GM12878 (cell line): ENCODE results near the gene EPB41L1. TPM values are rescaled to one million over a fixed set of nuclear protein-coding genes. Genes with fewer than 3 reads are reported as not detected.
A peak's percentile ranks its signal among the peaks of the same experiment; 100 is the strongest.

Source experiments
- BCL11A ChIP-seq: IDR thresholded peaks from 2 replicates; pipeline ENCODE4 v1.6.1; 2011; ENCODE audit warnings: low read depth, low read length
- BHLHE40 ChIP-seq, 2 experiments: fragments of 450-650 bp in 1 of 2; IDR thresholded peaks; 2 replicates each; pipeline ENCODE4 v1.6.1; 2011 to 2017; ENCODE audit warnings: low read depth in 2 of 2, borderline replicate concordance in 1 of 2, improper control_type of control experiment in 1 of 2, low read length in 1 of 2, mild to moderate bottlenecking in 1 of 2
- CREM ChIP-seq: IDR thresholded peaks from 2 replicates; pipeline ENCODE4 v1.6.1; 2014; ENCODE audit warnings: antibody characterized with exemption, low read depth
- DPF2 ChIP-seq: fragments of 450-650 bp; IDR thresholded peaks from 2 replicates; pipeline ENCODE4 v1.6.1; 2017; ENCODE audit warnings: mild to moderate bottlenecking
- EED ChIP-seq: sonication (generic); IDR thresholded peaks from 2 replicates; pipeline ENCODE4 v1.6.1; 2016; ENCODE audit warnings: antibody characterized with exemption, low read depth
- FOXK2 ChIP-seq: fragments of 450-650 bp; IDR thresholded peaks from 2 replicates; pipeline ENCODE4 v1.6.1; 2017; ENCODE audit warnings: mild to moderate bottlenecking, moderate library complexity
- HDAC2 ChIP-seq: fragments of 200-600 bp; sonication (generic); IDR thresholded peaks from 2 replicates; pipeline ENCODE4 v1.6.1; 2017
- MYC ChIP-seq: IDR thresholded peaks from 2 replicates; pipeline ENCODE4 v1.6.1; 2011; ENCODE audit warnings: mild to moderate bottlenecking, low read length, moderate library complexity, inconsistent platforms; ENCODE audit not compliant: insufficient read depth, insufficient replicate concordance, insufficient read length, severe bottlenecking
- NFYB ChIP-seq: IDR thresholded peaks from 2 replicates; pipeline ENCODE4 v1.6.1; 2011; ENCODE audit warnings: low read depth, mild to moderate bottlenecking, low read length, improper control_type of control experiment, moderate library complexity; ENCODE audit not compliant: insufficient read depth
- NR2C2 ChIP-seq: IDR thresholded peaks from 2 replicates; pipeline ENCODE4 v1.6.1; 2011; ENCODE audit warnings: borderline replicate concordance, low read depth; ENCODE audit not compliant: control insufficient read depth, insufficient read length
- RB1 ChIP-seq: fragments of 450-650 bp; formaldehyde crosslinking; IDR thresholded peaks from 2 replicates; pipeline ENCODE4 v1.6.1; 2017; ENCODE audit warnings: mild to moderate bottlenecking, borderline replicate concordance
- RUNX3 ChIP-seq: IDR thresholded peaks from 2 replicates; pipeline ENCODE4 v1.6.1; 2012; ENCODE audit warnings: low read length, inconsistent platforms
- SPI1 ChIP-seq: IDR thresholded peaks from 2 replicates; pipeline ENCODE4 v1.6.1; 2011; ENCODE audit warnings: low read depth, mild to moderate bottlenecking, low read length, moderate library complexity, borderline replicate concordance; ENCODE audit not compliant: insufficient read depth
- SRF ChIP-seq, 2 experiments: IDR thresholded peaks; 2 replicates each; pipeline ENCODE4 v1.6.1; 2011; ENCODE audit warnings: low read depth in 2 of 2, low read length in 2 of 2, mild to moderate bottlenecking in 1 of 2, moderate library complexity in 1 of 2
- TARDBP ChIP-seq: IDR thresholded peaks from 2 replicates; pipeline ENCODE4 v1.6.1; 2016; ENCODE audit warnings: borderline replicate concordance
- TCF12 ChIP-seq: IDR thresholded peaks from 2 replicates; pipeline ENCODE4 v1.6.1; 2011; ENCODE audit warnings: low read depth, mild to moderate bottlenecking, low read length
- TCF7 ChIP-seq: IDR thresholded peaks from 2 replicates; pipeline ENCODE4 v1.6.1; 2014; ENCODE audit warnings: antibody characterized with exemption, borderline replicate concordance
- YY1 ChIP-seq: IDR thresholded peaks from 2 replicates; pipeline ENCODE4 v1.6.1; 2011; ENCODE audit warnings: low read depth, mild to moderate bottlenecking, low read length
- ZNF384 ChIP-seq: IDR thresholded peaks from 2 replicates; pipeline ENCODE4 v1.6.1; 2012; ENCODE audit warnings: low read depth, mild to moderate bottlenecking, low read length, improper control_type of control experiment, borderline replicate concordance
- polyA plus RNA-seq, 11 experiments: library from polyadenylated mRNA; depleted of rRNA in 4 of 11; unstranded in 6 of 11; stranded (reverse) in 5 of 11; fragments of >200 nt; fragmentation: Nextera tagmentation in 4 of 11; fragmentation: Illumina TruSeq in 1 of 11; extraction: Ambion mirVana in 4 of 11; extraction: Trizol in 1 of 11; gene quantifications; 1 replicate in 1 of 11; 2 replicates in 10 of 11; pipeline versions ENCODE4 v1.2.1 to v1.2.3, GENCODE V29; 2011 to 2016; ENCODE audit warnings: inconsistent platforms in 2 of 11, missing spikeins in 2 of 11, low read depth in 1 of 11
- total RNA-seq, 4 experiments: library from RNA; depleted of rRNA in 3 of 4; stranded (reverse); fragments of >200 nt in 3 of 4; fragmentation: Illumina TruSeq in 1 of 4; extraction: Trizol in 1 of 4; gene quantifications; 2 replicates each; pipeline versions ENCODE4 v1.2.1 to v1.2.3, GENCODE V29; 2013 to 2021
- TF ChIP-seq, protein P1 (sequence below): IDR thresholded peaks from 2 replicates; pipeline ENCODE4 v1.6.1; 2012; ENCODE audit warnings: improper control_type of control experiment, low read depth, low read length; ENCODE audit not compliant: insufficient replicate concordance
- TF ChIP-seq, protein P2 (sequence below): fragments of 450-650 bp; conservative IDR thresholded peaks from 2 replicates; pipeline ENCODE4 v1.6.1; 2017; ENCODE audit warnings: mild to moderate bottlenecking, moderate library complexity
- TF ChIP-seq, protein P3 (sequence below): fragments of 450-650 bp; IDR thresholded peaks from 2 replicates; pipeline ENCODE4 v1.6.1; 2017; ENCODE audit warnings: borderline replicate concordance

Gene EPB41L1
- total and polyA plus RNA-seq, 10 of the 15 experiments (the other 5 are each of a cell fraction or from before 2014, with no cell fraction given): 0.08 to 3.2 (median 0.31) TPM

DNA sequence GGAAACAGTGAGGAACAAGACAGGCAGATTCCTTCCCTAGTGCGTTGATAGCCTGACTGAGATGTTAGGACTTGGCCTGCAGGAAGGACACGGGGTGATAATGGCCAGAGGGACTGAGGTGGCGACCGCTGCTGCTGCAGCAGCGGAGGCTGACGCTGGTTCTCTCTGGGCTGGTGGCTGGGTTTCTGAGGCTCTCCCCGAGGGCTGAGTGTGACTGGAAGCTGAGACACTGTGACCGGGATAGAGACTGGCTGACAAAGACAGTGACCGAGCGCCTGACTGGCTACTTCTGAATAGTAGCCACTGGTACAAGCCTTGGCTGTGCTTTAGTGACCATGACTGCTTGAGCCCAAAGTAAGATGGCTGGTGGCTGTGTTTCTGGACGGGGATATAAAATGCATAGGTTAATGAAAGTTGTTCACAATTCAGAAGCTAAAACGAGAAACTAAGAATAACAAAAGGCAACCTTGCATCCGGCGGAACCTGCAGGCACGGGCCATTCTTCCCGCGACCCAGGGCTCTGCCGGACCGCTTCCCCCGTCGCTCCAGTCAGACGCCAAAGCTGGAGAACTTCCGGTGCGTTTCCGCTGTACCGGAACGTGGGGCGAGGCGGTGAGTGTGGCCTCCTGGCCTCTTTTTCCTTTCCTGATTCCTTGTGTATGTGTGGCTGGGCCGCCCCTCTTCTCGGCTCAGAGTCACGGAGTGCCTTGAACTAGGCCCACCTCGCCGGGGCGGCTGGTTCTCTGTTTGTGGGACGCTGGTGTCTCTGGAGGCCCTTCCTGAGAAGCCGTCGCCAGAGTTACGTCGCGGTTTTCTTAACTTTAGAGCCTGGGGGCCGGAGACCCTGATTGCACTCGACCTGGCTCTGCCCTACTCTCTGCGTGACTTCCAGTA, 81.6 kb downstream of the EPB41L1 start, which contains the start of gene AAR2 (continued):
- TF ChIP-seq, protein P1, sequence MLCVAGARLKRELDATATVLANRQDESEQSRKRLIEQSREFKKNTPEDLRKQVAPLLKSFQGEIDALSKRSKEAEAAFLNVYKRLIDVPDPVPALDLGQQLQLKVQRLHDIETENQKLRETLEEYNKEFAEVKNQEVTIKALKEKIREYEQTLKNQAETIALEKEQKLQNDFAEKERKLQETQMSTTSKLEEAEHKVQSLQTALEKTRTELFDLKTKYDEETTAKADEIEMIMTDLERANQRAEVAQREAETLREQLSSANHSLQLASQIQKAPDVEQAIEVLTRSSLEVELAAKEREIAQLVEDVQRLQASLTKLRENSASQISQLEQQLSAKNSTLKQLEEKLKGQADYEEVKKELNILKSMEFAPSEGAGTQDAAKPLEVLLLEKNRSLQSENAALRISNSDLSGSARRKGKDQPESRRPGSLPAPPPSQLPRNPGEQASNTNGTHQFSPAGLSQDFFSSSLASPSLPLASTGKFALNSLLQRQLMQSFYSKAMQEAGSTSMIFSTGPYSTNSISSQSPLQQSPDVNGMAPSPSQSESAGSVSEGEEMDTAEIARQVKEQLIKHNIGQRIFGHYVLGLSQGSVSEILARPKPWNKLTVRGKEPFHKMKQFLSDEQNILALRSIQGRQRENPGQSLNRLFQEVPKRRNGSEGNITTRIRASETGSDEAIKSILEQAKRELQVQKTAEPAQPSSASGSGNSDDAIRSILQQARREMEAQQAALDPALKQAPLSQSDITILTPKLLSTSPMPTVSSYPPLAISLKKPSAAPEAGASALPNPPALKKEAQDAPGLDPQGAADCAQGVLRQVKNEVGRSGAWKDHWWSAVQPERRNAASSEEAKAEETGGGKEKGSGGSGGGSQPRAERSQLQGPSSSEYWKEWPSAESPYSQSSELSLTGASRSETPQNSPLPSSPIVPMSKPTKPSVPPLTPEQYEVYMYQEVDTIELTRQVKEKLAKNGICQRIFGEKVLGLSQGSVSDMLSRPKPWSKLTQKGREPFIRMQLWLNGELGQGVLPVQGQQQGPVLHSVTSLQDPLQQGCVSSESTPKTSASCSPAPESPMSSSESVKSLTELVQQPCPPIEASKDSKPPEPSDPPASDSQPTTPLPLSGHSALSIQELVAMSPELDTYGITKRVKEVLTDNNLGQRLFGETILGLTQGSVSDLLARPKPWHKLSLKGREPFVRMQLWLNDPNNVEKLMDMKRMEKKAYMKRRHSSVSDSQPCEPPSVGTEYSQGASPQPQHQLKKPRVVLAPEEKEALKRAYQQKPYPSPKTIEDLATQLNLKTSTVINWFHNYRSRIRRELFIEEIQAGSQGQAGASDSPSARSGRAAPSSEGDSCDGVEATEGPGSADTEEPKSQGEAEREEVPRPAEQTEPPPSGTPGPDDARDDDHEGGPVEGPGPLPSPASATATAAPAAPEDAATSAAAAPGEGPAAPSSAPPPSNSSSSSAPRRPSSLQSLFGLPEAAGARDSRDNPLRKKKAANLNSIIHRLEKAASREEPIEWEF: peak; percentile 40
- TF ChIP-seq, protein P2, sequence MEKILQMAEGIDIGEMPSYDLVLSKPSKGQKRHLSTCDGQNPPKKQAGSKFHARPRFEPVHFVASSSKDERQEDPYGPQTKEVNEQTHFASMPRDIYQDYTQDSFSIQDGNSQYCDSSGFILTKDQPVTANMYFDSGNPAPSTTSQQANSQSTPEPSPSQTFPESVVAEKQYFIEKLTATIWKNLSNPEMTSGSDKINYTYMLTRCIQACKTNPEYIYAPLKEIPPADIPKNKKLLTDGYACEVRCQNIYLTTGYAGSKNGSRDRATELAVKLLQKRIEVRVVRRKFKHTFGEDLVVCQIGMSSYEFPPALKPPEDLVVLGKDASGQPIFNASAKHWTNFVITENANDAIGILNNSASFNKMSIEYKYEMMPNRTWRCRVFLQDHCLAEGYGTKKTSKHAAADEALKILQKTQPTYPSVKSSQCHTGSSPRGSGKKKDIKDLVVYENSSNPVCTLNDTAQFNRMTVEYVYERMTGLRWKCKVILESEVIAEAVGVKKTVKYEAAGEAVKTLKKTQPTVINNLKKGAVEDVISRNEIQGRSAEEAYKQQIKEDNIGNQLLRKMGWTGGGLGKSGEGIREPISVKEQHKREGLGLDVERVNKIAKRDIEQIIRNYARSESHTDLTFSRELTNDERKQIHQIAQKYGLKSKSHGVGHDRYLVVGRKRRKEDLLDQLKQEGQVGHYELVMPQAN: peak; percentile 63
- TF ChIP-seq ZNF384 (no peak), RUNX3 (peak; percentile 63), NFYB (peak; percentile 49; the same call in 1 of the 2 replicates), NR2C2 (no peak), RB1 (peak; percentile 82; the same call in 1 of the 2 replicates), CREM (peak; percentile 84), EED (peak; percentile 53; the same call in 1 of the 2 replicates), TARDBP (peak; percentile 89), BCL11A (no peak), SPI1 (no peak), BHLHE40 (IDR thresholded peaks at IDR 0.05; ENCODE audit: borderline replicate concordance in 1 of 2, low read depth in 2 of 2, low read length in 1 of 2) (peak; percentile 49 to 66; a peak in 2 of 4 replicates), TCF12 (peak; percentile 71; the same call in 1 of the 2 replicates), SRF (IDR thresholded peaks at IDR 0.05; ENCODE audit: low read depth in 2 of 2, low read length in 2 of 2) (peak; percentile 55 to 90), YY1 (peak; percentile 90), MYC (peak; percentile 51), DPF2 (no peak), TCF7 (no peak), HDAC2 (0 out of 2 replicates have a peak, but pooled peaks have one; percentile 41), FOXK2 (peak; percentile 41; the same call in 1 of the 2 replicates)
- TF ChIP-seq, protein P3, sequence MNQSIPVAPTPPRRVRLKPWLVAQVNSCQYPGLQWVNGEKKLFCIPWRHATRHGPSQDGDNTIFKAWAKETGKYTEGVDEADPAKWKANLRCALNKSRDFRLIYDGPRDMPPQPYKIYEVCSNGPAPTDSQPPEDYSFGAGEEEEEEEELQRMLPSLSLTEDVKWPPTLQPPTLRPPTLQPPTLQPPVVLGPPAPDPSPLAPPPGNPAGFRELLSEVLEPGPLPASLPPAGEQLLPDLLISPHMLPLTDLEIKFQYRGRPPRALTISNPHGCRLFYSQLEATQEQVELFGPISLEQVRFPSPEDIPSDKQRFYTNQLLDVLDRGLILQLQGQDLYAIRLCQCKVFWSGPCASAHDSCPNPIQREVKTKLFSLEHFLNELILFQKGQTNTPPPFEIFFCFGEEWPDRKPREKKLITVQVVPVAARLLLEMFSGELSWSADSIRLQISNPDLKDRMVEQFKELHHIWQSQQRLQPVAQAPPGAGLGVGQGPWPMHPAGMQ: no peak
